GM19238 (cell line): ENCODE measurements around the gene TEX2.
"Not testable (repeated sequence)": the region's sequence is repeated elsewhere in the genome, so short reads cannot be mapped to it uniquely, and the experiment has no call there.

ENCODE experiments used
- DNase-seq: peaks from one replicate; pipeline ENCODE4 v3.0.0; 2011; ENCODE audit warnings: low spot score; ENCODE audit not compliant: insufficient read length

TEX2 gene

GRCh38 chr17:64183815-64184214, 79.2 kb downstream of the TEX2 start:
- DNase-seq, result no peak

- DNase-seq, result no peak
Measured at GRCh38 chr17:64182325-64183012, 80.6 kb downstream of the TEX2 start.

GRCh38 chr17:64180089-64181073, 82.7 kb downstream of the TEX2 start:
- DNase-seq, result no peak

- DNase-seq, result not testable (repeated sequence)
Measured at GRCh38 chr17:64179024-64179423, 84.0 kb downstream of the TEX2 start.

GRCh38 chr17:64178011-64178825, 84.8 kb downstream of the TEX2 start:
- DNase-seq, result no peak

- DNase-seq, result no peak
Measured at GRCh38 chr17:64177311-64178010, 85.6 kb downstream of the TEX2 start.

GRCh38 chr17:64176556-64176955, 86.5 kb downstream of the TEX2 start:
- DNase-seq, result no peak

GRCh38 chr17:64174686-64175456, 88.2 kb downstream of the TEX2 start:
- DNase-seq, result no peak

- no peak for DNase-seq
Measured at GRCh38 chr17:64173646-64174045, 89.4 kb downstream of the TEX2 start.

GRCh38 chr17:64172510-64172909, 90.5 kb downstream of the TEX2 start:
- DNase-seq, result no peak

- DNase-seq, result no peak
Measured at GRCh38 chr17:64171041-64171440, 92.0 kb downstream of the TEX2 start.

GRCh38 chr17:64170286-64170685, 92.8 kb downstream of the TEX2 start:
- DNase-seq, result no peak

- not testable (repeated sequence) for DNase-seq
Measured at GRCh38 chr17:64167666-64168065, 95.4 kb downstream of the TEX2 start.

- DNase-seq, result no peak
Measured at GRCh38 chr17:64166876-64167275, 96.2 kb downstream of the TEX2 start.

GRCh38 chr17:64165347-64165746, 97.7 kb downstream of the TEX2 start:
- no peak for DNase-seq

- no peak for DNase-seq
Measured at GRCh38 chr17:64164596-64165285, 98.3 kb downstream of the TEX2 start.

GRCh38 chr17:64163468-64163867, 99.6 kb downstream of the TEX2 start:
- DNase-seq, result no peak

GRCh38 chr17:64162554-64162953, 100.5 kb downstream of the TEX2 start:
- DNase-seq, result no peak

GRCh38 chr17:64161380-64162176, 101.5 kb downstream of the TEX2 start:
- no peak for DNase-seq
